GM23248 (cell line): ENCODE measurements around the gene SNTG2.

Experiments used
- EZH2 ChIP-seq: fragments of 200-600 bp; sonication (generic); IDR thresholded peaks from 2 replicates; pipeline ENCODE4 v1.6.1; 2018; ENCODE audit warnings: antibody characterized with exemption, mild to moderate bottlenecking; ENCODE audit not compliant: insufficient read depth, poor library complexity, severe bottlenecking
- EZH2phosphoT487 ChIP-seq: fragments of 200-600 bp; sonication (generic); IDR thresholded peaks from 2 replicates; pipeline ENCODE4 v1.6.1; 2018; ENCODE audit warnings: antibody characterized with exemption, moderate library complexity, mild to moderate bottlenecking, low read depth; ENCODE audit not compliant: insufficient read depth

- TF ChIP-seq EZH2phosphoT487 (no peak), EZH2 (no peak)
Observed at GRCh38 chr2:1283871-1284270, 333.2 kb downstream of the SNTG2 start.
